SK-N-SH (cell line): ENCODE data around the gene PGAP3. TPM values are rescaled to one million over a fixed set of nuclear protein-coding genes. Genes with fewer than 3 reads are reported as not detected.

Experiments used
- CTCF ChIA-PET: fragments of 300-600, 350-600 bp; formaldehyde crosslinking; extraction: SDS; loops from one replicate; lab custom pipeline; 2021; lab: Yijun Ruan, JAX
- POLR2A ChIA-PET: fragments of 350-600 bp; sonication (Branson Sonifier 250); formaldehyde crosslinking; extraction: SDS; loops from one replicate; lab custom pipeline; 2020; ENCODE audit warnings: antibody characterized with exemption, inconsistent platforms; lab: Yijun Ruan, JAX
- DNase-seq: peaks from one replicate; pipeline ENCODE4 v3.0.0; 2012
- H2AFZ ChIP-seq: fragments of 200-600 bp; sonication (generic); 2 replicates; pipeline ENCODE4 v1.8.1; 2016; ENCODE audit warnings: antibody characterized with exemption, mild to moderate bottlenecking, low read depth
- H3F3A ChIP-seq: fragments of 200-600 bp; sonication (generic); replicated peaks from 2 replicates; pipeline ENCODE3; 2016; ENCODE audit warnings: antibody characterized with exemption, mild to moderate bottlenecking; ENCODE audit not compliant: insufficient read depth
- H3K27ac ChIP-seq, 2 experiments: fragments of 200-500 bp in 1 of 2; fragments of 200-600 bp in 1 of 2; sonication (Bioruptor generic) in 1 of 2; sonication (generic), shearing (Covaris generic) in 1 of 2; 2 replicates each; pipeline versions ENCODE4 v1.5.1 to v1.6.1; 2014 to 2016; ENCODE audit warnings: low read depth in 2 of 2, inconsistent platforms in 1 of 2, low read length in 1 of 2, mild to moderate bottlenecking in 1 of 2, mixed read lengths in 1 of 2
- H3K27me3 ChIP-seq: fragments of 200-600 bp; sonication (generic), shearing (Covaris generic); 2 replicates; pipeline ENCODE4 v1.6.1; 2016; ENCODE audit warnings: mixed run types; ENCODE audit not compliant: insufficient read depth
- H3K36me3 ChIP-seq, 2 experiments: fragments of 200-500 bp in 1 of 2; fragments of 200-600 bp in 1 of 2; sonication (Bioruptor generic) in 1 of 2; sonication (generic) in 1 of 2; replicated peaks in 1 of 2; 2 replicates each; pipeline versions ENCODE3 to v1.5.1; 2014 to 2016; ENCODE audit warnings: low read length in 1 of 2, mild to moderate bottlenecking in 1 of 2; ENCODE audit not compliant: insufficient read depth in 2 of 2, control insufficient read depth in 1 of 2
- H3K4me1 ChIP-seq, 2 experiments: fragments of 200-500 bp in 1 of 2; fragments of 200-600 bp in 1 of 2; sonication (Bioruptor generic) in 1 of 2; sonication (generic), shearing (Covaris generic) in 1 of 2; 2 replicates each; pipeline versions ENCODE4 v1.5.1 to v1.6.1; 2014 to 2016; ENCODE audit warnings: low read depth in 1 of 2, low read length in 1 of 2, mixed run types in 1 of 2; ENCODE audit not compliant: insufficient read depth in 2 of 2, control insufficient read depth in 1 of 2
- H3K4me2 ChIP-seq: fragments of 200-600 bp; sonication (generic), shearing (Covaris generic); 2 replicates; pipeline ENCODE4 v1.6.1; 2017; ENCODE audit warnings: mixed run types
- H3K4me3 ChIP-seq, 2 experiments: fragments of 200-500 bp in 1 of 2; fragments of 200-600 bp in 1 of 2; sonication (Bioruptor generic) in 1 of 2; sonication (generic), shearing (Covaris generic) in 1 of 2; 2 replicates each; pipeline versions ENCODE4 v1.5.1 to v1.8.1; 2014 to 2016; ENCODE audit warnings: low read depth in 2 of 2, inconsistent platforms in 1 of 2, low read length in 1 of 2, mild to moderate bottlenecking in 1 of 2, mixed read lengths in 1 of 2, moderate library complexity in 1 of 2
- H3K79me2 ChIP-seq: fragments of 200-600 bp; sonication (generic); 2 replicates; pipeline ENCODE4 v1.8.1; 2017; ENCODE audit warnings: mild to moderate bottlenecking; ENCODE audit not compliant: insufficient read depth
- H3K9ac ChIP-seq: fragments of 200-600 bp; sonication (generic); 2 replicates; pipeline ENCODE4 v1.6.1; 2017; ENCODE audit warnings: mixed run types
- H3K9me2 ChIP-seq: fragments of 200-600 bp; sonication (generic); 2 replicates; pipeline ENCODE4 v1.6.1; 2017; ENCODE audit warnings: mixed run types
- H3K9me3 ChIP-seq: fragments of 200-600 bp; sonication (generic); 2 replicates; pipeline ENCODE4 v1.6.1; 2017; ENCODE audit warnings: mixed run types, mild to moderate bottlenecking, moderate library complexity
- H4K20me1 ChIP-seq: fragments of 200-600 bp; sonication (generic); 2 replicates; pipeline ENCODE4 v1.6.1; 2017; ENCODE audit warnings: mild to moderate bottlenecking, mixed run types; ENCODE audit not compliant: insufficient read depth
- CHD2 ChIP-seq: fragments of 150-350 bp; IDR thresholded peaks from 2 replicates; pipeline ENCODE4 v1.6.1; 2018; ENCODE audit warnings: low read length; ENCODE audit not compliant: partially characterized antibody
- ELF1 ChIP-seq: IDR thresholded peaks from 2 replicates; pipeline ENCODE4 v1.4.0; 2012
- GATA2 ChIP-seq: sonication (generic); formaldehyde crosslinking; IDR thresholded peaks from 2 replicates; pipeline ENCODE4 v1.5.0; 2020; ENCODE audit warnings: mild to moderate bottlenecking, missing genetic modification reagents
- IRF3 ChIP-seq: fragments of 150-350 bp; IDR thresholded peaks from 2 replicates; pipeline ENCODE4 v1.6.1; 2016; ENCODE audit warnings: mild to moderate bottlenecking, low read depth, low read length
- MAX ChIP-seq: IDR thresholded peaks from 2 replicates; pipeline ENCODE4 v1.4.0; 2012; ENCODE audit warnings: low read depth
- MEF2A ChIP-seq: IDR thresholded peaks from 2 replicates; pipeline ENCODE4 v1.4.0; 2012; ENCODE audit warnings: low read depth, borderline replicate concordance
- NFIC ChIP-seq: IDR thresholded peaks from 2 replicates; pipeline ENCODE4 v1.4.0; 2012; ENCODE audit warnings: borderline replicate concordance
- NRF1 ChIP-seq: IDR thresholded peaks from 2 replicates; pipeline ENCODE4 v1.6.1; 2012; ENCODE audit warnings: low read depth, mild to moderate bottlenecking, low read length
- POLR2AphosphoS5 ChIP-seq: IDR thresholded peaks from 2 replicates; pipeline ENCODE4 v1.6.1; 2012; ENCODE audit warnings: low read depth, low read length
- RAD21 ChIP-seq: IDR thresholded peaks from 2 replicates; pipeline ENCODE4 v1.6.1; 2012; ENCODE audit warnings: mild to moderate bottlenecking, low read length
- TAF1 ChIP-seq: IDR thresholded peaks from 2 replicates; pipeline ENCODE4 v1.6.1; 2012; ENCODE audit warnings: low read depth, mild to moderate bottlenecking, low read length, moderate library complexity, borderline replicate concordance
- TCF12 ChIP-seq: IDR thresholded peaks from 2 replicates; pipeline ENCODE4 v1.4.0; 2012
- TEAD4 ChIP-seq: IDR thresholded peaks from 2 replicates; pipeline ENCODE4 v1.4.0; 2012; ENCODE audit warnings: mild to moderate bottlenecking, borderline replicate concordance; ENCODE audit not compliant: insufficient read depth
- USF1 ChIP-seq: IDR thresholded peaks from 2 replicates; pipeline ENCODE4 v1.4.0; 2012; ENCODE audit warnings: low read depth, borderline replicate concordance
- USF2 ChIP-seq: fragments of 150-350 bp; IDR thresholded peaks from 2 replicates; pipeline ENCODE4 v1.6.1; 2017; ENCODE audit warnings: antibody characterized with exemption, low read length, low read depth, borderline replicate concordance
- YY1 ChIP-seq: IDR thresholded peaks from 2 replicates; pipeline ENCODE4 v1.4.0; 2012; ENCODE audit warnings: low read depth, mild to moderate bottlenecking
- WGBS: methylation state at CpG from one replicate; pipeline ENCODE4 v1.1.6; 2017; ENCODE audit warnings: low lambda C conversion rate; 5-methylcytosine and 5-hydroxymethylcytosine counted together
- polyA plus RNA-seq, 3 experiments: library from polyadenylated mRNA; depleted of rRNA; stranded (reverse); fragments of >200 nt; gene quantifications; 2 replicates each; pipeline ENCODE4 v1.2.3, GENCODE V29; 2012

PGAP3 gene
- polyA plus RNA-seq, 1 of the 3 experiments (the other 2 are of a cell fraction): 20.9 TPM

GRCh38 chr17:39622380-39623006 is 65.4 kb downstream of the PGAP3 start:
- no peak overlapping the region for H3K9ac ChIP-seq
- ChIA-PET CTCF (interaction anchor here (0.6 to 14.5 kb wide), 52 partner anchors 7 to 469 kb away, joined by 3 to 483 read pairs (median 6); partner anchors contain the start of genes CDK12, MIEN1, NEUROD2 and PNMT), POLR2A (no interaction called here)
- peak overlapping the region in 1 of 2 experiments; percentile 51; a peak in 2 of 4 replicates for H3K4me3 ChIP-seq
- WGBS: 58% methylated on average over 16 of the region's 16 CpGs
- no peak overlapping the region for H3K27ac ChIP-seq
- no peaks in the 10 kb centered on the region for H3K79me2 ChIP-seq
- H2AFZ ChIP-seq: no peak overlapping the region
- DNase-seq: no peak
- H4K20me1 ChIP-seq: 0 out of 2 replicates have a peak, but pooled peaks cover 4% of the 10 kb centered on the region
- peaks cover 13% of the 10 kb centered on the region for H3K27me3 ChIP-seq
- no peak for TF ChIP-seq MEF2A
- TF ChIP-seq NRF1: no peak
- TF ChIP-seq TCF12: no peak
- TF ChIP-seq GATA2: no peak
- no peak for TF ChIP-seq USF1
- TF ChIP-seq NFIC: no peak
- TF ChIP-seq IRF3: no peak
- no peak for TF ChIP-seq USF2
- no peak for TF ChIP-seq MAX
- TF ChIP-seq RAD21: no peak
- no peak for TF ChIP-seq TEAD4
- TF ChIP-seq CHD2: no peak
- no peak for TF ChIP-seq POLR2AphosphoS5
- no peak for TF ChIP-seq TAF1
- TF ChIP-seq YY1: no peak
- TF ChIP-seq ELF1: no peak
- no peaks in the 10 kb centered on the region for H3K9me2 ChIP-seq
- H3K4me1 ChIP-seq: peaks cover 0 to 14% of the 10 kb centered on the region in 2 experiments; a peak in 1 of 4 replicates
- peaks cover 3% of the 10 kb centered on the region for H3F3A ChIP-seq
- no peaks in the 10 kb centered on the region for H3K36me3 ChIP-seq
- peak overlapping the region; percentile 66; the same call in 1 of the 2 replicates for H3K4me2 ChIP-seq
- no peaks in the 10 kb centered on the region for H3K9me3 ChIP-seq
